PC-3 (cell line): ENCODE results near the gene CNGA1. TPM values are rescaled to one million over a fixed set of nuclear protein-coding genes. Genes with fewer than 3 reads are reported as not detected.

Source experiments
- ATAC-seq: fragments of 200-7000 bp; cut with Tn5 transposase; 2 replicates; pipeline ENCODE4 v1.9.1; 2020; ENCODE audit warnings: mild to moderate bottlenecking, moderate library complexity
- BruUV-seq: library from RNA; stranded (reverse); fragments of 400-500 nt; replicated peaks from 2 replicates; lab custom pipeline; 2021; lab: Mats Ljungman, UMichigan
- CTCF ChIA-PET: fragments of 300-600 bp; sonication (Branson Sonifier 250); formaldehyde crosslinking; loops from one replicate; lab custom pipeline; 2022; ENCODE audit warnings: antibody characterized with exemption; lab: Charles Lee
- POLR2A ChIA-PET: fragments of 300-600 bp; sonication (Branson Sonifier 250); formaldehyde crosslinking; loops from one replicate; lab custom pipeline; 2022; ENCODE audit warnings: antibody characterized with exemption; ENCODE audit not compliant: unreplicated experiment; lab: Charles Lee
- DNase-seq: peaks from one replicate; pipeline ENCODE4 v3.0.0-alpha.2; 2015
- H2AFZ ChIP-seq: fragments of 300-600 bp; sonication (generic); 2 replicates; pipeline ENCODE4 v1.6.0; 2016; ENCODE audit warnings: antibody characterized with exemption, low read length
- H3F3A ChIP-seq: fragments of 300-600 bp; sonication (generic); one replicate; pipeline ENCODE4 v1.6.0; 2017; ENCODE audit warnings: antibody characterized with exemption, low read length, control low read depth, mild to moderate bottlenecking; ENCODE audit not compliant: unreplicated experiment
- H3K27ac ChIP-seq: fragments of 300-600 bp; sonication (generic); 2 replicates; pipeline ENCODE4 v1.5.1; 2016; ENCODE audit warnings: mild to moderate bottlenecking, low read length
- H3K27me3 ChIP-seq: fragments of 300-600 bp; sonication (generic); 2 replicates; pipeline ENCODE4 v1.6.1; 2016; ENCODE audit warnings: low read length, mixed read lengths
- H3K36me3 ChIP-seq: fragments of 300-600 bp; sonication (generic); 2 replicates; pipeline ENCODE4 v1.6.1; 2016; ENCODE audit warnings: low read depth, mixed run types, low read length, mixed read lengths
- H3K4me1 ChIP-seq: fragments of 300-600 bp; sonication (generic); 2 replicates; pipeline ENCODE4 v1.5.1; 2016; ENCODE audit warnings: low read length; ENCODE audit not compliant: insufficient read depth
- H3K4me2 ChIP-seq: fragments of 300-600 bp; sonication (generic); 2 replicates; pipeline ENCODE4 v1.6.0; 2016; ENCODE audit warnings: low read length
- H3K4me3 ChIP-seq: fragments of 300-600 bp; sonication (generic); 2 replicates; pipeline ENCODE4 v1.5.1; 2016; ENCODE audit warnings: mild to moderate bottlenecking, low read length, mixed read lengths
- H3K79me2 ChIP-seq: fragments of 300-600 bp; sonication (generic); 2 replicates; pipeline ENCODE4 v1.6.1; 2017; ENCODE audit warnings: low read length, mixed read lengths
- H3K9ac ChIP-seq: fragments of 300-600 bp; sonication (generic); 2 replicates; pipeline ENCODE4 v1.6.0; 2016; ENCODE audit warnings: mild to moderate bottlenecking, low read length
- H3K9me2 ChIP-seq: fragments of 300-600 bp; sonication (generic); replicated peaks from 2 replicates; pipeline ENCODE4 v1.6.1; 2016; ENCODE audit warnings: mixed run types, low read length, mixed read lengths
- H3K9me3 ChIP-seq: fragments of 300-600 bp; sonication (generic); 2 replicates; pipeline ENCODE4 v1.6.1; 2016; ENCODE audit warnings: low read length, mixed read lengths
- H4K20me1 ChIP-seq: fragments of 300-600 bp; sonication (generic); 2 replicates; pipeline ENCODE4 v1.6.1; 2016; ENCODE audit warnings: low read length, mixed read lengths
- CTCF ChIP-seq: fragments of 300-600 bp; sonication (generic); conservative IDR thresholded peaks from 2 replicates; pipeline ENCODE4 v1.5.1; 2017; ENCODE audit warnings: antibody characterized with exemption, low read depth, mild to moderate bottlenecking, low read length
- EZH2 ChIP-seq: fragments of 300-600 bp; sonication (generic); IDR thresholded peaks from one replicate; pipeline ENCODE4 v1.6.1; 2017; ENCODE audit warnings: antibody characterized with exemption, mild to moderate bottlenecking, low read length; ENCODE audit not compliant: unreplicated experiment
- EZH2phosphoT487 ChIP-seq: fragments of 300-600 bp; sonication (generic); IDR thresholded peaks from 2 replicates; pipeline ENCODE4 v1.6.1; 2018; ENCODE audit warnings: mild to moderate bottlenecking, antibody characterized with exemption, low read length, borderline replicate concordance
- intact Hi-C: fragments of 100-400 bp; cut with micrococcal nuclease; formaldehyde crosslinking; loops from 2 replicates; pipeline ENCODE4 v1.9.0; 2023
- total RNA-seq: library from RNA; depleted of rRNA; stranded (reverse); fragments of >200 nt; gene quantifications from 2 replicates; pipeline ENCODE4 v1.2.3, GENCODE V29; 2014

Gene CNGA1
- total RNA-seq, 1 experiment from 2014 or later: 1.1 TPM

GRCh38 chr4:48033825-48034413 lies 17.4 kb upstream of the CNGA1 start:
- no peaks in the 10 kb centered on the region for H3K9me3 ChIP-seq
- no peaks in the 10 kb centered on the region for H3K9me2 ChIP-seq
- no peak overlapping the region for H3K27ac ChIP-seq
- peaks cover 11% of the 10 kb centered on the region for H3K4me1 ChIP-seq
- intact Hi-C loops: loop anchor here (2.0 kb wide), 1 partner anchor 53 kb away; no protein-coding TSS in a partner anchor
- no peak overlapping the region for H2AFZ ChIP-seq
- DNase-seq (peak; percentile 61), ATAC-seq (peak; percentile 33; the same call in 1 of the 2 replicates)
- POLR2A ChIA-PET: no interaction called here
- H3F3A ChIP-seq: no peaks in the 10 kb centered on the region
- H3K27me3 ChIP-seq: no peaks in the 10 kb centered on the region
- H4K20me1 ChIP-seq: no peaks in the 10 kb centered on the region
- TF ChIP-seq EZH2phosphoT487: no peak
- TF ChIP-seq CTCF: peak; percentile 74
- H3K4me2 ChIP-seq: no peak overlapping the region
- H3K4me3 ChIP-seq: no peak overlapping the region
- CTCF ChIA-PET: no interaction called here
- peaks cover 13% of the 10 kb centered on the region for H3K36me3 ChIP-seq
- no peaks in the 10 kb centered on the region for H3K79me2 ChIP-seq
- no peak overlapping the region for H3K9ac ChIP-seq
- no TSS peak for BruUV-seq

DNA sequence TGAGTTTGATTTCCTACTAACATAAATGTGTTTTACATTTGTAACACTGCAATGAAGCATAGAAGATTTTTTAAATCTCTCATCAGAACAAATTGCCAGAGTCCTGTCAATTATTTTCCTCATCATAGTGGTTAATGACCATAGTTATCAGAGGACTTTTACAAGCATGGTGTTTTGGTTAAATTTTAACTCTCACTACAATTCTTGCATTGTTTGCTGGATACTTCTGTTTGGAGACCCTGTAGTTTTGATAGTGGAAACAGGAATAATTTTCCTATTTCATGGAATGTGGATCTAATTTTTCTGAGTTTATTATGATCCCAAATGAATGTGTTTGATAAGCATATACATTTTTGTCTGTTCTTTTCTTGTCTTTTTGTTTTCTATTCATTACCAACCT lies 16.9 kb upstream of the CNGA1 start:
- no TSS peak for BruUV-seq

More for the DNA sequence above, 16.9 kb upstream of the CNGA1 start:
- H3K79me2 ChIP-seq: no peaks in the 10 kb centered on the region
- H2AFZ ChIP-seq: no peak overlapping the region
- DNase-seq (no peak), ATAC-seq (no peak)
- H3K27me3 ChIP-seq: no peaks in the 10 kb centered on the region
- intact Hi-C loops: loop anchor here (2.0 kb wide), 1 partner anchor 53 kb away; no protein-coding TSS in a partner anchor
- TF ChIP-seq EZH2 (no peak), CTCF (no peak), EZH2phosphoT487 (no peak)
- no peak overlapping the region for H3K4me3 ChIP-seq
- no peaks in the 10 kb centered on the region for H4K20me1 ChIP-seq
- POLR2A ChIA-PET: no interaction called here
- H3K4me1 ChIP-seq: peaks cover 11% of the 10 kb centered on the region
- H3K9ac ChIP-seq: no peak overlapping the region
- peaks cover 13% of the 10 kb centered on the region for H3K36me3 ChIP-seq
- no peaks in the 10 kb centered on the region for H3K9me3 ChIP-seq
- no peaks in the 10 kb centered on the region for H3K9me2 ChIP-seq
- CTCF ChIA-PET: no interaction called here
- no peak overlapping the region for H3K27ac ChIP-seq
- no peak overlapping the region for H3K4me2 ChIP-seq
- no peaks in the 10 kb centered on the region for H3F3A ChIP-seq
